Activated naive CD4-positive, alpha-beta T cell treated with anti-CD3 and anti-CD28 coated beads, Interleukin-2, amount 10 ng/mL, durations not matched to agents 7 days and 5 days (primary cell): Measurements from ENCODE around the gene AGAP1.

ENCODE experiments used
- CTCF ChIA-PET: fragments of 350-600 bp; sonication (Branson Sonifier 250); formaldehyde crosslinking; loops from one replicate; lab custom pipeline; 2021; ENCODE audit warnings: antibody characterized with exemption; lab: Charles Lee
- DNase-seq: peaks from one replicate; pipeline ENCODE4 v3.0.0-alpha.2; 2020
- H3K27ac Mint-ChIP-seq: one replicate; pipeline ENCODE4 v1.8.0; 2021; ENCODE audit warnings: mild to moderate bottlenecking, moderate library complexity, mixed read lengths
- H3K27me3 Mint-ChIP-seq: one replicate; pipeline ENCODE4 v1.8.0; 2021; ENCODE audit warnings: mild to moderate bottlenecking, mixed read lengths
- H3K36me3 Mint-ChIP-seq: one replicate; pipeline ENCODE4 v1.8.0; 2021; ENCODE audit warnings: mixed read lengths
- H3K4me1 Mint-ChIP-seq: one replicate; pipeline ENCODE4 v1.8.0; 2021; ENCODE audit warnings: mixed read lengths
- H3K4me3 Mint-ChIP-seq: one replicate; pipeline ENCODE4 v1.8.0; 2021; ENCODE audit warnings: mild to moderate bottlenecking, moderate library complexity, mixed read lengths
- H3K9me3 Mint-ChIP-seq: one replicate; pipeline ENCODE4 v1.8.0; 2021; ENCODE audit warnings: mixed read lengths

The AGAP1 gene

DNA sequence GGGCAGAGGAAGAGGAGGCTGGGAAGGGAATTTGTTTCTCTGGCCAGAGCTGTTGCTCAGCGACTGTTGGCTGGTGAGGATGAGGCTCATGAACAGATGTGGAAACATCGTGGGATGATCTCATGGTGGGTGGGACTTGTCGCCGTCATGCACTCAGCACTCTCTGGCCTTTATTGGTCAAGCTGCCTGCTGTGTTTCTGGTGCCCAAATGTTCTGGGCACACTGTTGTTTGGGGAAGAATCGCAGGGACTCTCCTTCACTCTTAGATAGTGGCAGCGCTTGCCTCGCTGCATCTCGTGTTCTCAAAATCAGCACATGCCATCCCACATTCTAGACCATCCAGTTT lies 145.6 kb downstream of the AGAP1 start:
- no peak overlapping the region for H3K4me3 Mint-ChIP-seq
- CTCF ChIA-PET, result no interaction called here
- H3K4me1 Mint-ChIP-seq, result no peaks in the 10 kb centered on the region
- no peak for DNase-seq
- H3K9me3 Mint-ChIP-seq, result no peaks in the 10 kb centered on the region
- peaks cover 28% of the 10 kb centered on the region for H3K27me3 Mint-ChIP-seq
- H3K27ac Mint-ChIP-seq, result no peak overlapping the region
- no peaks in the 10 kb centered on the region for H3K36me3 Mint-ChIP-seq

DNA sequence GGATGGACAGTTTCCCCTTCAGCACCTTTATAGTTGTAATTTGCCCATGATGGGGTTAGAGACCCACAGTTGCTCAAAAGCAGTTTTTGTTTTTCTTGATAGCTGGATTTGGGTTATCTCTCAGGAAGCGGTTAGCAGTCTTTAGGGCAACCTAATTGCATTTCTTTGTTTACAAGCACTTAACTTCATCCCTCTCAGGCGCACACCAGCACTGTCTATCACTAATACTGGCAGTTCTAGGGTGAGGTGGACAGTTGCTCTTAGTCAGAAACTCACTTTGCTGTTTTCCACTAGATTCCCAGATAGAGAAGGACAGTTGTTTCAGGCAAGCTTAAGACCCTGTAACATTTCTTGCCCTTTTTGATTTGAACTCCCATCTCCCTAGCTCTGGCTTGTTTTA lies 146.0 kb downstream of the AGAP1 start:
- no peak overlapping the region for H3K4me3 Mint-ChIP-seq
- peaks cover 28% of the 10 kb centered on the region for H3K27me3 Mint-ChIP-seq
- no peak for DNase-seq
- H3K27ac Mint-ChIP-seq, result no peak overlapping the region
- no peaks in the 10 kb centered on the region for H3K4me1 Mint-ChIP-seq
- H3K36me3 Mint-ChIP-seq, result no peaks in the 10 kb centered on the region
- CTCF ChIA-PET, result no interaction called here
- H3K9me3 Mint-ChIP-seq, result no peaks in the 10 kb centered on the region

DNA sequence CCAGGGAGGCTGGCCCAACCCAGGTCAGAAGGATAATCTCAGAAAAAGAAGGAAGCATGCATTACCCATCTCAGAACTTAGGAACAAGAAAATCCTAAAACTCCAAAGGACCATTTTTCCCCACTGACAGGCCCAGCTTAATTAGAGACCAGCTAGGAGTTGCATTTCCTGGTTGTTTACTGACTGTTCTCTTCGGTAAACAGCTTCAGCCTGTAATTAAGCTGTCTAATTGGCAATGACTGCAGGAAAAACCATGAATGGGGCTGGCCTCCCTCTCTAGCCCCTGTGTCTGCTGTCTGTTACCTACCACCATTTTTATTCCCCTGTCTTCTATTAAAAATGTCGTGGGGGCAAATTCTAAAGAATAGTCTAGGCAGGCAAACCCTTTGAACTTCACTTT lies 146.5 kb downstream of the AGAP1 start:
- Mint-ChIP-seq H3K27me3 (peaks cover 28% of the 10 kb centered on the region), H3K4me3 (no peak overlapping the region), H3K36me3 (no peaks in the 10 kb centered on the region), H3K4me1 (no peaks in the 10 kb centered on the region), H3K9me3 (no peaks in the 10 kb centered on the region), H3K27ac (no peak overlapping the region)
- DNase-seq, result no peak
- CTCF ChIA-PET, result no interaction called here

DNA sequence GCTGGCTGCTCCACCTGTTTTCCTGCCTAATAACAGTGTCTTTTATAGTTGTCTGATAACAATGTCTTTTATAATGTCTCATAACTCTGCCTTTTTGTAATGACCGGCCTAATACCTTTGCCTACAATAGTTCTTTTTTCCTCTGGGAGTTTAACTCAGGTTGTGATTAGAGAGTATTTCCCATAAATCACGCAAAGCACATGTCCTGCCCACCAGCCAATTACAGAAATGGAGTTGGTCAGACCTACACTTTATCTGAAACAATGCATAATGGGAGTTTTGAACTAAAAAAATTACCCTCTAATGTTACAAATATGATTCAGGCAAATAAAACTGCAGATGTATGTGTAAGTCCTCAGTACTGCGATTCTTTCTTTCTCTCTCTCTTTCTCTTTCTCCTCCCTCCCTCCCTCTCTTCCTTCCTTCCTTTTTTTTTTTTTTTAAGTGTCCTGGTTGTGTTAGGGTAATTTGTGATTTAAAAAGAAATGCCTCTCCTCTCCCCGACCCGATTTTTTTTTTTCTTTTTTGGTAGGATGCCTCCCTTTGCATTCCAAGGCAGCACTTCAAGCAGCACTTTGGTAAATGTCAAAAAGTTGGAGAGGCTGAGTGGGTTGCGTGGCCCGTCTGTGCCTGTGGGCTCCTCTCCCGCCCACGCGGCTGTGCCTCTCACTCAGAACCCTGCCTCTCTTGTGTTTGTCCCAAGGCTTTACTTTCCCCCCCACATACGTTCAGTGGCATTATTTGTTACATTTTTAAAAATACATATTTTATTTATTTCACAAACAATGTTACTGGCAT lies 147.3 kb downstream of the AGAP1 start:
- CTCF ChIA-PET, result no interaction called here
- no peak for DNase-seq
- H3K27ac Mint-ChIP-seq, result no peak overlapping the region
- H3K9me3 Mint-ChIP-seq, result no peaks in the 10 kb centered on the region
- no peaks in the 10 kb centered on the region for H3K4me1 Mint-ChIP-seq
- peaks cover 28% of the 10 kb centered on the region for H3K27me3 Mint-ChIP-seq
- no peak overlapping the region for H3K4me3 Mint-ChIP-seq
- H3K36me3 Mint-ChIP-seq, result no peaks in the 10 kb centered on the region

DNA sequence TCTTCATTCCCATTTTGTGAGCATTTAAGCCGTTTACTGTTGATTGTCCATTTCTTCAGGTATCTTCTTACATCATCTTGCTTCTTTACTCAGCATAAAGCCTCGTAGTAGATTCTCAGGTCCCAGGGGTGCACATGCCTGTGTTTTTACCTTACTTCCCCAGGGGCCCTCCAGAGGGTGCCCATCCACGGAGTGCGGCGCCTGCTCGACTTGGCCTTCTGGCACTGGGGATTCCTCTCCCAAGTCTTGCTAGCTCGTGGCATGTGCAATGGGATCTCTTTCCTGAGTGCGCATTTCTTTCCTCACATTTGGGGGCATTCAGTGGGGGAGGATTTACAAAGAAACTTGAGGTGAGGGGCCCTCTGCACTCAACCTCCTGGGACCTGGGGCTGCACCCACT lies 148.1 kb downstream of the AGAP1 start:
- no peaks in the 10 kb centered on the region for H3K36me3 Mint-ChIP-seq
- no peak overlapping the region for H3K27ac Mint-ChIP-seq
- CTCF ChIA-PET, result no interaction called here
- peaks cover 28% of the 10 kb centered on the region for H3K27me3 Mint-ChIP-seq
- no peak for DNase-seq
- no peak overlapping the region for H3K4me3 Mint-ChIP-seq
- H3K4me1 Mint-ChIP-seq, result no peaks in the 10 kb centered on the region
- no peaks in the 10 kb centered on the region for H3K9me3 Mint-ChIP-seq

DNA sequence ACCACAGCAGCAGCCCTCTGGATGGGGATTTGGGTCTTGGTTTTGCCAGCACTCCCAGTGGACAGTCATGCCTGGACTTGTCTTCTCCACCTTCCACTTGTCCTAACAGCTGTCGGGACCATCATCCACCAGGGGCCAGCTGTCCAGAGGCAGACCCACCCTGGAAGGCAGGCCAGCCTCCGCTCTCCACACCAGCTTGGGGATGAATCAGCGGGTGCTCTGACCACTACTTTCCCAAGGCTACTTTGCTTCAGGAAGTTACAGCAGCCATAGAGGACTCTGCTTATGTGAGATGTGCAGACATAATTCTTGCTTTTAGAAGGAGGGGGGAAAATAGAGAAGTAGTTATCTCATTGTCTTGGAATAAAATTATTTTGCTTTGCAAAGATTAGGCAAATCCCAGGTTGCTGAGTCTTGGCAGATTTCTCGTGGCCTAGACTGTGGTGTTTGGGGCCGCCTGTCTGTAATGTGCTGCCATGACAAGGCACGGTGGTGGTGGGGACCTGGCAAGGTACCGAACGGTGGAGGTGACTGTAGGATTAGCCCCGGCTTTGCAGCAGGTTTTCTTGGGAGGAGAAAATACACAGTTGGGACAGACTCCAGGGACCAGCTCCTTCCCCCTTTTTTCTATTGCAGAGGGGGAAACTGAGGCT lies 148.7 kb downstream of the AGAP1 start:
- no peak overlapping the region for H3K4me3 Mint-ChIP-seq
- no peaks in the 10 kb centered on the region for H3K9me3 Mint-ChIP-seq
- DNase-seq, result no peak
- H3K27ac Mint-ChIP-seq, result no peak overlapping the region
- H3K4me1 Mint-ChIP-seq, result no peaks in the 10 kb centered on the region
- H3K27me3 Mint-ChIP-seq, result peaks cover 28% of the 10 kb centered on the region
- H3K36me3 Mint-ChIP-seq, result no peaks in the 10 kb centered on the region
- CTCF ChIA-PET, result no interaction called here

DNA sequence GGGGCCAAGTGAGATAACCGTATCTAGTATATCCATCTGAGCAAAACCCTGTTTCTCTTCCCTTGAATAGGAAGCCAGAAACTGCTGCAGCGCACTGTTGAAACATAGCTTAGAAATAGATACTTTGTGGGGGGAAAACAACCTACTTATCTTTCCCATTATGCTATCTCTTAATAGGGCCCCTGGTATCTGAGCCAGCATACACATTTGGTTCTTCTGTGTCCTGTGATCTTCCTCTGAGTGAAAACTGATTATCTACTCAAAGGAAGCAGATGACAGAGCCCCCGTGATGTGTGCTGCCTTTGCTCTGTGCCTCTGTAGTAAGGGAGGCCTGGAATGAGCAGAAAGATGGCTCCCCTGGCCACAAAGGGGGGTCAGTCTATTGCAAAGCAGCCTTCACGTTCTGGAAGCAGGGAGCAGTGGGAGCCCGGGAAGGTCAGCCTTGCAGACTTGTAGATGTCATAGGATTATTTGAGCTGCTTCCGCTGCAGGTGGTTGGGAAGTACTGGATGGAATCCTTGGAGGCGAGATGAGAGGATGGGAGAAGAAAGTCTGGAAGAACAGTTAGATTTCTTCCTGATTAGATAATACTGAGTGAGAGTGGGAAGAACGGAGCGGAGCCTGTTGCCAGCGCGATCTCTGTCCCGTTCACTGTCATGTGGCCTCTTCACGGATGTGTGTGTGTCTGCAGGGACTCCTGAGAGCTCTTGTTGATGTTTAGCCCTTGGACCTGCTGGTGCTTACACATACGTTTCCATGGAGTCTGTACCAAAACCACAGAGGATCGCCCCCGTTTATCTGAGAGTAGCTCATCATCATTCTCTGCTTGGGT lies 150.1 kb downstream of the AGAP1 start:
- no peak overlapping the region for H3K4me3 Mint-ChIP-seq
- H3K27me3 Mint-ChIP-seq, result peaks cover 25% of the 10 kb centered on the region
- H3K27ac Mint-ChIP-seq, result no peak overlapping the region
- no peaks in the 10 kb centered on the region for H3K4me1 Mint-ChIP-seq
- H3K9me3 Mint-ChIP-seq, result no peaks in the 10 kb centered on the region
- no peak for DNase-seq
- no peaks in the 10 kb centered on the region for H3K36me3 Mint-ChIP-seq
- CTCF ChIA-PET, result no interaction called here

DNA sequence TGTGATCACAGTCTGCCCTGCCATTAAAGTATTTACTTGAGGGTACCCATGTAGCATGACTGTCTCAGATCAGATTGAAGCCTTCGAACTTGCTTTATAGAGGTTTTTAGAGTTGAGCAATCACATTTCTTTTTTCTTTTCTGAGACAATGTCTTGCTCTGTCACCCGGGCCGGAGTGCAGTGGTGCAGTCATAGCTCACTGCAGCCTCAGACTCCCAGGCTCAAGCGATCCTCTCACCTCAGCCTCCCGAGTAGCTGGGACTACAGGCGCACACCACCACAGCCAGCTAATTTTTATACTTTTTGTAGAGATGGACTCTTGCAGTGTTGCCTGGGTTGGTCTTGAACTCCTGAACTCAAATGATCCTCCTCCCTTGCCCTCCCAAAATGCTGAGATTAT lies 153.4 kb downstream of the AGAP1 start:
- CTCF ChIA-PET, result no interaction called here
- no peaks in the 10 kb centered on the region for H3K4me1 Mint-ChIP-seq

DNA sequence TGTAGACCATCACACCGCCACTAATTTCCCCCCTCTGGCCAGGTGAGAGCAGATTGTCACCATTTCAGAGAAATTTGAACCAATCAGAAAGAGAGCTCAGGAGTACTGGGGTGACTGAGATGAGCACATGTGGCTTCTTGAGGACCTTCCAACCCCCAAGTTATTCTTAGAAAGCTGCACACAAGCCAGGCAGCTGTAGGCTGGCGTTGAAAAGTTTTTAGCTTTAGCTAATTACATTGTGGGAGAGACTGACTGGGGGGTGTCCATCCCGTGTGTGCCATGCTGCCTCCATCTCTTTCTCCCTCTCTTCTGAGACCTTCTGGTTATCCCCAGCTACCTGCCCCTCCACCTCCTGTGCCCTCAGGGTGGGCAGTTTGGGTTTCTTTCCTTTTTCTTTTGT lies 154.0 kb downstream of the AGAP1 start:
- Mint-ChIP-seq H3K9me3 (no peaks in the 10 kb centered on the region), H3K27ac (no peak overlapping the region), H3K27me3 (no peaks in the 10 kb centered on the region), H3K4me3 (no peak overlapping the region), H3K4me1 (no peaks in the 10 kb centered on the region), H3K36me3 (no peaks in the 10 kb centered on the region)
- CTCF ChIA-PET, result no interaction called here
- DNase-seq, result no peak

More for the DNA sequence above, 153.4 kb downstream of the AGAP1 start:
- Mint-ChIP-seq H3K27me3 (peaks cover 6% of the 10 kb centered on the region), H3K36me3 (no peaks in the 10 kb centered on the region), H3K9me3 (no peaks in the 10 kb centered on the region), H3K4me3 (no peak overlapping the region), H3K27ac (no peak overlapping the region)
- no peak for DNase-seq

DNA sequence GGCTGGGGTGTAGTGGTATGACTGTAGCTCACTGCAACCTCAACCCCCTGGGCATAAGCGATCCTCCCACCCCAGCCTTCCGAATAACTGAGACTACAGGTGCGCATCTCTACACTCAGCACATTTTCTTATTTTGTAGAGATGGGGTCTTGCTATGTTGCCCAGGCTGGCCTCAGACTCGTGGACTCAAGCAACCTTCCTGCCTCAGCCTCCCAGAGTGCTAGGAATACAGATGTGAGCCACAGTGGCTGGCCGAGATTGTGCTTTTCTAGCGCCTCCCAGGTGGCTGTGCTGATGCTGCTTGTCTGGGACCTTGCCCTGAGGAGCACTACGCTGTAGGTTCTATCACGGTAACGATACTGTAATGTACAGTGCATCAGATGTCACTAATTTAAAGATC lies 155.6 kb downstream of the AGAP1 start:
- Mint-ChIP-seq H3K9me3 (no peaks in the 10 kb centered on the region), H3K27ac (no peak overlapping the region), H3K4me1 (no peaks in the 10 kb centered on the region), H3K27me3 (no peaks in the 10 kb centered on the region), H3K36me3 (no peaks in the 10 kb centered on the region), H3K4me3 (no peak overlapping the region)
- no peak for DNase-seq
- CTCF ChIA-PET, result no interaction called here

DNA sequence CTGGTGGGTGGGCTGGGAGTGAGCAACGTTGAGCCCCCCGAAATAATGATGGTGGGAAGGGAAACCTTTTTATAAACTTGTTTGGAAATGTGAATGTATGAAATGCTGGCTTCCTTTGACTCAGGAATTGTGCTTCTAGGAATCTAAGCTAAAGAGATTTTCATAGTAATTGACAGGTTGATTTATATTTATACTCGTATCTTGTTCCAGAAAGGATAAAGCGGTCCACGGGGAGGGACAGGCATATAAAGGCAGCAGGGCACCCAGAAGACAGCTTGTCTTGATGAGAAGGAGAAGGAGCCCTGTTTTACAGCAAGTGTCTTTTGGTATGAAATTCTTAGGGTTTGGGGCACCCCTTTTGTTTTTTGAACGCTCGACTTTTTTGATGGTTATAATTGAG lies 157.8 kb downstream of the AGAP1 start:
- H3K27me3 Mint-ChIP-seq, result no peaks in the 10 kb centered on the region
- no peak for DNase-seq
- H3K36me3 Mint-ChIP-seq, result no peaks in the 10 kb centered on the region
- no peaks in the 10 kb centered on the region for H3K4me1 Mint-ChIP-seq
- H3K9me3 Mint-ChIP-seq, result no peaks in the 10 kb centered on the region
- CTCF ChIA-PET, result no interaction called here
- no peak overlapping the region for H3K27ac Mint-ChIP-seq
- no peak overlapping the region for H3K4me3 Mint-ChIP-seq

DNA sequence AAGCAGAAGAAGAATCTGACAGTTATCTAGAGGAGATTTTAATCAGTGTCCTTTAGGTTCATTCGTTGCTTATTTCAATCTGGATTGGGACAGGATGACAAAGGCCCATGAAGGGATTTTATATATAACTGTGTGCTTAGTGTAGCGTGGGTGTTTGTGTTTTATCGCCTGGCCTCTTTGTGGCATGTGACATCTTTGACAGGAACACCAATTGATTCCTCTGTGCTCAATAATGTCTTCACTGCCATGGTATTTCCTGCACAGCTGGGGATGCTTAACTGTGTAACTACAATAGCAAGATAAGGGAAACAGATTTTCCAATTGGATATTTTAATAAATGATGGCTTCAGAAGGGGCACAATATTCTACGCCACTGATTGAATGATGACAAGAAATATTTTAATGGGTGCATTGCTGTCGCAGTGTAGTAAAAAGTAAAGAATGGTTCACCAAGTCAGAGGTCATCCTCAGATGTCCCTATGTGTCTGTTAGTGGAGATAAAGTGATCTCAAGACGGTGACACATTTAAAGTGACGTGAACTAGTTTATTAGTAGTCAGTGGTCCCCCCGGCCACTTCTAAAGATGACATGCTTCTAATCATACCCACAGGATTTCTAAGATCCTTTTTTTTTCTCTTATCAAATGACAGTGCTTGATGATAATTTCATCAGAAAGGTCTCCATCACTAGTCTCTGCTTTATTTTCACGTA lies 160.4 kb downstream of the AGAP1 start:
- no peaks in the 10 kb centered on the region for H3K36me3 Mint-ChIP-seq
- CTCF ChIA-PET, result no interaction called here
- peaks cover 17% of the 10 kb centered on the region for H3K27me3 Mint-ChIP-seq
- H3K4me3 Mint-ChIP-seq, result no peak overlapping the region
- H3K4me1 Mint-ChIP-seq, result no peaks in the 10 kb centered on the region
- no peak for DNase-seq
- H3K9me3 Mint-ChIP-seq, result no peaks in the 10 kb centered on the region
- H3K27ac Mint-ChIP-seq, result no peak overlapping the region

DNA sequence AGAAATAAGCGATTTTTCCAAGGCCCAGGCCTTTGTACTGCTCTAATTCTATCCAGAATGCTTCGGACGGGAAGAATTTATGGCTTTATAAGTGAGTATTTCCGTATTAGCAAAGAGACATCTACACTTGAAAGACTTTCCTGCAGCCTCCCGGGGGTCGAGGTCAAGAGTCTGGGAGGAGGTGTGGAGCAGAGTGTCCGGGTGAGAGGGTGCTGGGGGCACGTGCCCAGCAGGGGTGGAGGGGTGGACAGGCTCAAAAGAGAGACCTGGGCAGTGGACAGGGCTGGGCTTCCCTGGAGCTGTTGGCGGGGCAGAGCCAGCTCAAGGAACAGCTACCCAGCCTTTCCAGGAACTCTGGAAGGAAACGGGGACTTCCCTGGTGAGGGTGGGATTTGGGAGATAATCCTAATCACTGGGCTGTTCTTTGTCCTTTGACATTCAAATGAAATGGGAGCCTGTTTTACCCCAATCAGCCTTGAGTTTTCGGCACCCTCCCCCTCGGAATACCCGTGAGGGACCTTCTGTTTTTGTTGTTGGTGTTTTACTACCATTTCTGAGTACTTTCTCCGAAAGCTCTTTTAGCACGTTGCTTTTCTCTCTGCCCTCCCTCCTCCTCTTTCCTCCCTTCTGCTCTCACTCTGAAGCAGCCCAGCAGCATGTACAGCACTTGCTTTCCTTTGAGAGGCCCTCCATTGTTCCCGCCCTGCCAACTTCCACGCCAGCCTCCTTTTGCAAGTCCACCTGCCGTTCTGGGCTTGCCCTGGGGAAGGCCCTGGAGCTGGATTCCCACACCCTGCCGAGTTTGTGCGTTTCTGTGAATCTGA lies 164.7 kb downstream of the AGAP1 start:
- Mint-ChIP-seq H3K27me3 (peaks cover 34% of the 10 kb centered on the region), H3K4me1 (no peaks in the 10 kb centered on the region), H3K27ac (no peak overlapping the region), H3K9me3 (no peaks in the 10 kb centered on the region), H3K36me3 (no peaks in the 10 kb centered on the region), H3K4me3 (no peak overlapping the region)
- no peak for DNase-seq
- CTCF ChIA-PET, result no interaction called here
